WTC11 (cell line): ENCODE data around the gene SSBP2.

Source experiments
- AR ChIP-seq: fragments of 250-450 bp; sonication (Bioruptor Pico); IDR thresholded peaks from 2 replicates; pipeline ENCODE4 v1.9.0; 2021; ENCODE audit warnings: mild to moderate bottlenecking
- ATF3 ChIP-seq: sonication (generic); formaldehyde crosslinking; conservative IDR thresholded peaks from 2 replicates; pipeline ENCODE4 v1.8.1; 2022; ENCODE audit warnings: mild to moderate bottlenecking, missing genetic modification reagents
- CTCF ChIP-seq: fragments of 200-600 bp; IDR thresholded peaks from 2 replicates; pipeline ENCODE4 v1.8.0; 2022; ENCODE audit warnings: antibody characterized with exemption
- MLX ChIP-seq: sonication (generic); formaldehyde crosslinking; IDR thresholded peaks from 2 replicates; pipeline ENCODE4 v1.8.1; 2023; ENCODE audit warnings: mild to moderate bottlenecking, missing genetic modification reagents, moderate library complexity
- ZNF512 ChIP-seq: sonication (generic); formaldehyde crosslinking; IDR thresholded peaks from 2 replicates; pipeline ENCODE4 v1.8.1; 2022; ENCODE audit warnings: missing genetic modification reagents, borderline replicate concordance

- no peak for TF ChIP-seq CTCF
- no peak for TF ChIP-seq MLX (CRISPR knock-in tag)
- TF ChIP-seq AR (CRISPR knock-in tag): no peak
- TF ChIP-seq ATF3: no peak
- TF ChIP-seq ZNF512: no peak
These were observed 323.3 kb downstream of the SSBP2 start for GRCh38 chr5:81427566-81427965.
